Adipocyte (in vitro differentiated cells): ENCODE results near the gene LRRC3B.
"Not testable (repeated sequence)": the region's sequence is repeated elsewhere in the genome, so short reads cannot be mapped to it uniquely, and the experiment has no call there.

ENCODE experiments used
- DNase-seq: peaks from one replicate; pipeline ENCODE4 v3.0.0-alpha.2; 2015; ENCODE audit warnings: low read depth
- H3K27me3 ChIP-seq: replicated peaks from 2 replicates; pipeline ENCODE4 v1.7.0; 2013; ENCODE audit warnings: mild to moderate bottlenecking, low read length, moderate library complexity; ENCODE audit not compliant: control insufficient read depth, insufficient read depth
- H3K36me3 ChIP-seq: 2 replicates; pipeline ENCODE4 v1.7.0; 2013; ENCODE audit warnings: low read length, mild to moderate bottlenecking, moderate library complexity; ENCODE audit not compliant: control insufficient read depth, insufficient read depth, severe bottlenecking
- H3K4me1 ChIP-seq: 2 replicates; pipeline ENCODE4 v1.7.0; 2013; ENCODE audit warnings: mild to moderate bottlenecking, low read length, moderate library complexity; ENCODE audit not compliant: control insufficient read depth, insufficient read depth
- H3K4me3 ChIP-seq: 2 replicates; pipeline ENCODE4 v1.7.0; 2013; ENCODE audit warnings: mild to moderate bottlenecking, low read length, moderate library complexity
- H3K9ac ChIP-seq: 2 replicates; pipeline ENCODE4 v1.7.0; 2013; ENCODE audit warnings: mild to moderate bottlenecking, low read length, moderate library complexity
- H3K9me3 ChIP-seq: 2 replicates; pipeline ENCODE4 v1.7.0; 2013; ENCODE audit warnings: mild to moderate bottlenecking, low read length, moderate library complexity; ENCODE audit not compliant: control insufficient read depth

LRRC3B gene

DNA sequence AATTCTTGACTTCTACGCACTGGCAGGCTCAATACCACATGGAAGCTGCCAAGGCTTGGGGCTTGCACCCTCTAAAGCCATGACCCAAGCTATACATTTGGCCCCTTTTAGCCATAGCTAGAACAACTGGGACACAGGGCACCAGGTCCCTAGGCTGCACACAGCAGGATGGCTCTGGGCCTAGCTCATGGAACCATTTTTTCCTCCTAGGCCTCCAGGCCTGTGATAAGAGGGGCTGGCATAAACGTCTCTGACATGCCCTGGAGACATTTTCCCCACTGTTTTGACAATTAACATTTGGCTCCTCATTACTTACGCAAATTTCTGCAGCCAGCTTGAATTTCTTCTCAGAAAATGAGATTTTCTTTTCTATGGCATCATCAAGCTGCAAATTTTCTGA lies 18.8 kb upstream of the LRRC3B start:
- not testable (repeated sequence) for DNase-seq, H3K4me3 ChIP-seq, H3K27me3 ChIP-seq, H3K36me3 ChIP-seq, H3K4me1 ChIP-seq, H3K9ac ChIP-seq, H3K9me3 ChIP-seq

DNA sequence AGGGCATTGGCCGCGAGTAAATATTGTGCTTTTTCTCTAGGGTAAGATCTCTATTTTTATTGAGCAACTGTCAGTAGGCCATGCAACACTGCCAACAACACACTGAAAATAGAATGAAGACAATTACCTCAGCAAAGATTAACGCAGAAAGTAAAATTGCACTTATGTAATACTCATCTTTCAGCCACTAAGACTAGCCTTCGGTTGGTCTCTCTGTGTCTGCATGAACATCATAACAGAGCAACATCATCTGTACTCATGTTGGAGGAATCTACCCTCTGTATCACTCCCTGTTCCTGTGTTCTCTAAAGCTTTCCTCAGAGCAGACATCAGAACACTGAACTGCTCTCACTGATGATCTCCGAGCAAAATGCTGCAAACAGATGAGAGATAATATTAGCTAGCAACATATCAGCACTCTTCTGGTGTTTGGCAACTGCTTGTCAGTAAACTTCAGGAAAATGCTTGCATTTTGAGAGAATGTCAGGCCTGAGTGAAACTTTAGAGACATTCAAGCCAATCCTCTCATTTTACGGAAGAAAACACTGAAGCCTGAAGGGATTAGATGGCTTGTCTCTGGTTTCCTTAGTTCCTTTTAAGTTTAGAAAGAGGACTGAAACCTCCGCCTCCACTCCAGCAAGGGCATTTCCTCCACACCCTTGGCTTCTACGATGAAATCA lies 8.4 kb upstream of the LRRC3B start:
- no peaks in the 10 kb centered on the region for H3K27me3 ChIP-seq
- no peaks in the 10 kb centered on the region for H3K9me3 ChIP-seq
- H3K9ac ChIP-seq, result no peak overlapping the region
- H3K36me3 ChIP-seq, result no peaks in the 10 kb centered on the region
- no peak for DNase-seq
- H3K4me3 ChIP-seq, result no peak overlapping the region
- H3K4me1 ChIP-seq, result no peaks in the 10 kb centered on the region

DNA sequence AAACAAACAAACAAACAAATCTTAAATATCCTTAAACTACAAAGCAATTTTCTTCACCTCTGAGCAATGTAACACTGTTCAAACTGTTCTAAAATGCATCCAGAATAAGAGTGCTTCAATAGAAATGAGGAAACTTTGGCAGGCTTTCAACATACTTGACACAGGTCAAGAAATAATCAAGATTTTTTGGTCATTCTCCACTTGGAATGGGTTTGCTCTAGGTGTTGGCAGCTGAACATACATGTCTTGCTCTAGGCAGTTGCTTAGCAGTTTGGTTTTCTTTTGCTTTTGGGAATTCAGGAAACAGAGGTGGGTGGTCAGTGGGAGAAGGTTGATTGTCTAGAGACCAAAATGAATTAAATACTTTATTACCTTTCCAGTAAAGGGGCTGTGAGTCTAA lies 1.4 kb upstream of the LRRC3B start:
- Histone ChIP-seq H3K4me1 (no peaks in the 10 kb centered on the region), H3K4me3 (no peak overlapping the region), H3K36me3 (no peaks in the 10 kb centered on the region), H3K9ac (no peak overlapping the region), H3K9me3 (no peaks in the 10 kb centered on the region), H3K27me3 (peaks cover 21% of the 10 kb centered on the region)
- no peak for DNase-seq

DNA sequence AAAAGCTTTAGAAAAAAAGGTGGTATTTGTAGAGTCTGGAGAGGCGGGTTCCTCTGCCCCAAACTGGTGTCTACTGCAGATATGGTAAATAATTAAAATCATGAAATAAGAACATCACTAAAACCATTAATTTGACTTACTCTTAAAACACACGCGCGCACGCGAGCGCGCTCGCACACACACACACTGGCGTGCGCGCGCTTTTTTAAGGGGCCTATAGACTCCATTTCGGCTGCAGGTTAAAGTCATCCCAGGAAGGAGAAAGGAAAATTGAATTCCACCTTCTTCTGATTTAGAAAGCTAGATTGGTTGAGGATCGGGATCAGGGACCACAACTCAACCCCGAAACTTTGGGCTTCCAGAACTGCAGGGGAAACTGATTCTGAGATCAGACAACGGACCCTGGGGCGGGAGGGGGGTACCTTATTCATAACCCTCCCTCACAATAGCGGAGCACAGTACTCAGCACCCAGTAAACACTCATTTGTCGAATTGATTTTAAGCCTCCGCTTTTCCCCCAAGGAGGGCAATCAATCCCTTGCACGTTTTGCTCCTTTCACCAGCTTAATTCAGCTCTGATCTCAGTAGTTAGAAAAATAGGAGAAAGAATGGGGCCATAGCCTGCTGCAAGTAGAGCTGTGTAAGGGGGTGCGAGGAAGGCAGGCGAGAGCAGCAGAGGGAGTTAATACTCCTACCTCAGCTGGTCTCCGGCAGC lies 509 bp upstream of the LRRC3B start:
- Histone ChIP-seq H3K36me3 (no peaks in the 10 kb centered on the region), H3K4me1 (no peaks in the 10 kb centered on the region), H3K9me3 (no peaks in the 10 kb centered on the region), H3K9ac (no peak overlapping the region), H3K27me3 (peaks cover 21% of the 10 kb centered on the region), H3K4me3 (no peak overlapping the region)
- no peak for DNase-seq

DNA sequence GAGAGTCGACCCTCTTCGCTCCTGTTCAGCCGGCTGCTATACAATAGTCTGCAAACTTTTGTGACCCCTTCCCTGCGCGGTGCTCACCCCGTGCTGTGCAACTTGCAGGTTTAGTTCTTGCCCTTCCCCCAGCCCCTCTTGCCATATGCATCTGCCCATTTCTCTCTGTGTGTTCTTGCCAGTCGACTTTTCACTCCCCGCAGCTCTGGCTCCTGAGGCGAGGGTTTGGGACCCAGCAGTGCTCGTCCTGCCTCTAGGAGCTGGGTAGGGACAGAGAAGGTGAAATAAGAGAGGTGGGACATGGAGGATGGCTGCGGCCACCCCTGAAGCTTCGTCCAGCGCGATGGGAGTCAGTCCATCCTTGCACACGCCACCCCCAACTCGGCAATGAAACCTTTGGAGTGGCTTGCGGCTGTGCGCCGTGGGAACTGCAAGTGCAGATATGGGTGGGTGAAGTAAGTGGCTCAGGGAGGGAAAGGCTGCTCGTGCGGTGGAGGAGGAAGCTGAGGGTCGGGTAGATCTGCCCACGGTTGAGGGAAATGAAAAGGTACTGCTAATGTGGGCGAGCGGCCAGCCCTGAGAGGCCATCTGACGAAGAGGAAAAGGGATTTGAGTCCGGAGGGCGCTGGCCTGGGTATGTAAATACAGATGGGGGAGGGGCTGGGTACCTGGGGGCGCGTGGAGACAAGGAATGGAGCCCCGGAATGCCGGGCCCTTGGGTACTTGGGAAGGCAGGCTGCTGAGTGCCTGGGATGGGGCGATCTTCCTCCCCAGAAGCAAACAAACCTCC lies 1.0 kb downstream of the LRRC3B start:
- Histone ChIP-seq H3K9me3 (no peaks in the 10 kb centered on the region), H3K27me3 (peaks cover 21% of the 10 kb centered on the region), H3K36me3 (no peaks in the 10 kb centered on the region), H3K4me1 (no peaks in the 10 kb centered on the region), H3K9ac (no peak overlapping the region), H3K4me3 (no peak overlapping the region)
- no peak for DNase-seq

DNA sequence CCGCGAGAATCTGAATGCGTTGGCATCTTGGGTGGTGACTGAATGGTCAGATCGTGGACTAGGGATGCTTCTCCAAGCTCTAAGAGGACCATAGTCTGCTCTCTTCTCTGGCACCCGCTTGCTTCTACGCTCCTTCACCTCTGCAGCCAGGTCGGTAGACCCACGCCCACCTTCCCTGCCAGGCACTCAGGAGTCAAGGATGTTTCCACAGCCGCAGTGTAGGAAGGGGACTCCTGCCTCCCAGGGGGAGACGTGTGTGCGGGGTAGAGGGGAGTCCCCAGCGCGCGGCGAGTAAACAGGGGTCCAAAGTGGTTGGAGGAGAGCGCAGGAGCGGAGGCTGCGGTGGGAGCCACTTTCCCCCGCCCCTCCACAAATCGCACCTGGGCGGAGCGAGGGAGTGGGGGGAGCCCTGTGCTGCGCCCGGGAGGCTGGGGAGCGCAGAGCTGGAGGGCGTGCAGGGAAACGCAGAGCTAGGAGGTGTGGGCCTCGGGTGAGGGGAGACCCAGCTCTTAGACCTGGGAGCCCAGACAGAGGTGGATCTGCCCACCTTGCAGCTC lies 1.7 kb downstream of the LRRC3B start:
- Histone ChIP-seq H3K4me1 (no peaks in the 10 kb centered on the region), H3K4me3 (no peak overlapping the region), H3K9me3 (no peaks in the 10 kb centered on the region), H3K9ac (no peak overlapping the region), H3K36me3 (no peaks in the 10 kb centered on the region), H3K27me3 (peaks cover 21% of the 10 kb centered on the region)
- DNase-seq, result no peak

DNA sequence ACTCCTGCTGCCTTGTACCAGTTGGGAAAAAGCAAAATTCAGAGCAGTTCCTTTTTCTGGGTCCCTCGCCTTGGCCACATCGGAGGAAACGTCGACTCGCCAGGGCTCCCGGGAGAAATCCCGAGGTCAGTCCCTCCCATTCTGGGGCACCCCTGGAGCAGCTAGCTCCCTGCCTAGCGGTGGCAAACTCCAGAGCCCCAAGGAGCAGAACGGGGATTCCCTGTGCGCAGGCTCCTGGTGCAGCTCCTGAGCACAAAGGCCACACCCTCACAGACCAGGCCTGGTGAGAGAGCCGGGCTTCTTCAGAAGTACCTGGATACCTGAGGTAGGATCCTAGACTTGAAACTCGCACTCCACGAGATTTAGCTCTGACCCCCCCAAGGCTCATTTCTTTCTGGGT lies 2.6 kb downstream of the LRRC3B start:
- H3K27me3 ChIP-seq, result peaks cover 21% of the 10 kb centered on the region
- no peak overlapping the region for H3K4me3 ChIP-seq
- no peak for DNase-seq
- no peaks in the 10 kb centered on the region for H3K36me3 ChIP-seq
- no peaks in the 10 kb centered on the region for H3K4me1 ChIP-seq
- no peaks in the 10 kb centered on the region for H3K9me3 ChIP-seq
- H3K9ac ChIP-seq, result no peak overlapping the region

DNA sequence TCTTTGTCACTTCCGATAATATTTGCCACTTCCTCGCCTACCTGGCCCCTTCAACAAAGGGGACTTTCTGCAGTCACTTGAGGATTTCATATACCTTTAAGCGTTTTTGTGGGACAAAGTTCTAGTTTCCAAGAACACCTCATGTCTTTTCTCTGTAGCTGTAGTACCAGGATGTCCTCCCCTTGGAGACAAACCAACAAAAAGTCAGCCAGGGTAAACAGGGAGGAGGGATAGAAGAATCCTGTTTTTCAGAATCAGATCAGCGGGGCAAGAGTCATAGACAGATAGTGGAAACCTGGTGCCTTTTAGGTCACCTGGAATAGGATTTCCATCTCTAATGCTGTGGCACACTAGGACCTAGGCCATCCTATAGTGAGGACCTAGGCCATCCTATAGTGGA lies 4.5 kb downstream of the LRRC3B start:
- H3K4me1 ChIP-seq, result no peaks in the 10 kb centered on the region
- H3K9ac ChIP-seq, result no peak overlapping the region
- peaks cover 15% of the 10 kb centered on the region for H3K27me3 ChIP-seq
- H3K36me3 ChIP-seq, result no peaks in the 10 kb centered on the region
- no peak overlapping the region for H3K4me3 ChIP-seq
- H3K9me3 ChIP-seq, result no peaks in the 10 kb centered on the region
- DNase-seq, result no peak

DNA sequence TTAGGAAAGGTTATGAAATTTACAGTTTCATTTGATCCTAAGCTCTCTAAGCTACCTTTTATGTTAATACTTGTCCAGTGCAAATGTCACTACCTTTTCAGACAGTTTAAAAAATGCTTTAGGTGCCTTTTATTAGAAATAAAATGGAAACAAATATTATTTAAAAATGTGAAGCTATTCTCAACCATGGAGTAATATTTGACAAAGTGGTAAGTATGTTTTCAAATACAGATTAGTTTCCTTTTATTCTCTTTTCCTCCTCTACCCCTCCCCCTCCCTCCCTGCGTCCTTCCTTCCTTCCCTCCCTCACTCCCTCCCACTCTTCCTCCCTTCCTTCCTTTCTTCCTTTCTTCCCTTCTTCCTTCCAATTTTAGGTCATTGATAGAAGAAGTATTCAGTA lies 6.3 kb downstream of the LRRC3B start:
- Histone ChIP-seq H3K4me1 (no peaks in the 10 kb centered on the region), H3K36me3 (no peaks in the 10 kb centered on the region)

DNA sequence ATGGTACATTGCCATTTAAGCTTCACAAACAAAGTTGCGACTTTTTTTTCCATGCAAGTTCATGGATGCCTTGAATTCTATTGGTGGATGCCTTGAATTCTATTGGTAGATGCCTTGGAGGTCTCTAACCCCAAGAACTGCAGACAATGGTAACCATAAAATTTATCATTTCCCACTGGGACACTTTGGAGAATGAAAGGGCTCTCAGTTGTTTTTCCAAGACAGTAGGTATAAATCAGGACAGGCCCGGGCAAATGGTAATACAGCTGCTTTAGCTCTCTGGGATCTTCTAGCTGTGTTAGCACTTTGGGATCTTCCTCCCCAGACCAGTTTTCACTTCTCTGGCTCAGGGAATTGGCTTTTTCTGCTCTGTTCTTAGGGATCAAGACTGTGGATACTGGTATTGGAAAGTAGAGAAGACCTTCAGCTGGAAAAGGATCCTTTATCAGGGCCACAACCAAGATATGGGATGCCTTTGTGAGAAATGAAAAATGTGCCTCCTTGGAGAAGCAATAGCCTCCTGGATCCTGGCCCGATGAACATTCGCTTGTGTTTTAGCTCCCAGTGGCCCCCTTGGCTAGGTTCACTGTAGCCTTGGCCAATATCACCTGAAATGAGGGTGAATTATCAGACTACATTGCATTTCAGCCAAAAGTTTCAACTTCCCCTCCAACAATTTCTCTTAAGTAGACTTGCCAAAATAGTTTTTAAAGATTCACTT lies 8.3 kb downstream of the LRRC3B start:
- no peaks in the 10 kb centered on the region for H3K4me1 ChIP-seq
- H3K9ac ChIP-seq, result no peak overlapping the region
- no peaks in the 10 kb centered on the region for H3K9me3 ChIP-seq
- no peak overlapping the region for H3K4me3 ChIP-seq
- H3K36me3 ChIP-seq, result no peaks in the 10 kb centered on the region
- no peak for DNase-seq
- H3K27me3 ChIP-seq, result no peaks in the 10 kb centered on the region

More for the DNA sequence above, 6.3 kb downstream of the LRRC3B start:
- Histone ChIP-seq H3K4me3 (no peak overlapping the region), H3K9ac (no peak overlapping the region), H3K9me3 (no peaks in the 10 kb centered on the region), H3K27me3 (peaks cover 6% of the 10 kb centered on the region)
- no peak for DNase-seq

DNA sequence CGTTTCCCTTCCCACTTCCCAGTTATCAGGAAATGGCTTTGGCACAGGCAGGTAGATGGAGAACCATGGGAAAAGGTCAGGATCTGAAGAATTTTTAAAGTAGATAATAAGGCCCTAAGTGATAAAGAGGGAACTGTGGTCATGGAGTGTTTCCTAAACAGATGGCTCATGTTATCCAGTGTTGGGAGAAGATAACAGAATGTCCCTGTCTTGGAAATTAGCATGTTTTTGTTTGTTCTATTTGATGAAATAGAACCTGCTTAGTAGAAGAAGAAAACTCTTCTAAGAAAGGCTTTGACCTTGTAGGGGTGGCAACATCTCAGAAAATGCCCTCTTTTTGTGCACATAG lies 8.8 kb downstream of the LRRC3B start:
- no peak for DNase-seq
- no peak overlapping the region for H3K4me3 ChIP-seq
- no peaks in the 10 kb centered on the region for H3K9me3 ChIP-seq

More for the DNA sequence above, 8.8 kb downstream of the LRRC3B start:
- no peaks in the 10 kb centered on the region for H3K36me3 ChIP-seq
- H3K9ac ChIP-seq, result no peak overlapping the region
- H3K27me3 ChIP-seq, result no peaks in the 10 kb centered on the region
- H3K4me1 ChIP-seq, result no peaks in the 10 kb centered on the region
